Skin epidermis (tissue), 12 donors: ENCODE data around the gene APCDD1L.
A peak's percentile ranks its signal among the peaks of the same experiment; 100 is the strongest.
"Not testable (repeated sequence)": the region's sequence is repeated elsewhere in the genome, so short reads cannot be mapped to it uniquely, and the experiment has no call there.

Experiments
- H3K27ac ChIP-seq, 21 experiments: fragments of 200-600 bp; sonication (generic) in 11 of 21; one replicate each; pipeline ENCODE4 v1.5.0; 2020; ENCODE audit warnings: mild to moderate bottlenecking in 3 of 21, inconsistent platforms in 2 of 21, moderate library complexity in 2 of 21
- H3K4me3 ChIP-seq, 7 experiments: fragments of 200-600 bp; sonication (generic) in 2 of 7; one replicate each; pipeline ENCODE4 v1.5.0; 2020; ENCODE audit warnings: inconsistent platforms in 2 of 7, mild to moderate bottlenecking in 2 of 7, moderate library complexity in 1 of 7

The APCDD1L gene

GRCh38 chr20:58518896-58519593 lies 3.8 kb upstream of the APCDD1L start:
- no peak overlapping the region for H3K27ac ChIP-seq
- no peak overlapping the region for H3K4me3 ChIP-seq

- H3K4me3 ChIP-seq: no peak overlapping the region
- peak overlapping the region in 1 of 21 experiments; percentile 30 for H3K27ac ChIP-seq
Measured at GRCh38 chr20:58518387-58518786, 3.2 kb upstream of the APCDD1L start.

GRCh38 chr20:58514321-58515232 lies 622 bp downstream of the APCDD1L start:
- H3K27ac ChIP-seq: peak overlapping the region in 1 of 21 experiments; percentile 86
- H3K4me3 ChIP-seq: peak overlapping the region; percentile 7 to 43 (median 8)

GRCh38 chr20:58513580-58514285 lies 1.5 kb downstream of the APCDD1L start:
- peak overlapping the region in 2 of 7 experiments; percentile 27 to 43 for H3K4me3 ChIP-seq
- peak overlapping the region in 1 of 21 experiments; percentile 86 for H3K27ac ChIP-seq

GRCh38 chr20:58512808-58513552 lies 2.2 kb downstream of the APCDD1L start:
- Histone ChIP-seq H3K27ac (peak overlapping the region in 1 of 21 experiments; percentile 21), H3K4me3 (peak overlapping the region in 1 of 7 experiments; percentile 43)

GRCh38 chr20:58511861-58512260 lies 3.3 kb downstream of the APCDD1L start:
- H3K27ac ChIP-seq: no peak overlapping the region

GRCh38 chr20:58511364-58511763 lies 3.8 kb downstream of the APCDD1L start:
- Histone ChIP-seq H3K4me3 (no peak overlapping the region), H3K27ac (no peak overlapping the region)

More at GRCh38 chr20:58511861-58512260, 3.3 kb downstream of the APCDD1L start:
- no peak overlapping the region for H3K4me3 ChIP-seq

GRCh38 chr20:58510921-58511320 lies 4.3 kb downstream of the APCDD1L start:
- H3K27ac ChIP-seq: no peak overlapping the region
- no peak overlapping the region for H3K4me3 ChIP-seq

GRCh38 chr20:58508762-58509395 lies 6.3 kb downstream of the APCDD1L start:
- H3K4me3 ChIP-seq: no peak overlapping the region
- H3K27ac ChIP-seq: no peak overlapping the region

- H3K27ac ChIP-seq, H3K4me3 ChIP-seq: not testable (repeated sequence)
Measured at GRCh38 chr20:58506999-58507398, 8.2 kb downstream of the APCDD1L start.

- H3K27ac ChIP-seq: no peak overlapping the region
Measured at GRCh38 chr20:58504566-58504965, 10.6 kb downstream of the APCDD1L start.

GRCh38 chr20:58503668-58504067 lies 11.5 kb downstream of the APCDD1L start:
- no peak overlapping the region for H3K27ac ChIP-seq
- H3K4me3 ChIP-seq: no peak overlapping the region

More at GRCh38 chr20:58504566-58504965, 10.6 kb downstream of the APCDD1L start:
- H3K4me3 ChIP-seq: no peak overlapping the region

GRCh38 chr20:58500256-58500655 lies 14.9 kb downstream of the APCDD1L start:
- Histone ChIP-seq H3K27ac (no peak overlapping the region), H3K4me3 (no peak overlapping the region)

GRCh38 chr20:58498470-58499068 lies 16.6 kb downstream of the APCDD1L start:
- Histone ChIP-seq H3K27ac (no peak overlapping the region), H3K4me3 (no peak overlapping the region)

GRCh38 chr20:58497724-58498469 lies 17.3 kb downstream of the APCDD1L start:
- H3K27ac ChIP-seq: no peak overlapping the region
- no peak overlapping the region for H3K4me3 ChIP-seq

- Histone ChIP-seq H3K4me3 (no peak overlapping the region), H3K27ac (no peak overlapping the region)
Measured at GRCh38 chr20:58497076-58497641, 18.0 kb downstream of the APCDD1L start.

GRCh38 chr20:58496429-58496769 lies 18.8 kb downstream of the APCDD1L start:
- Histone ChIP-seq H3K4me3 (no peak overlapping the region), H3K27ac (no peak overlapping the region)
